Mesendoderm (in vitro differentiated cells): Measurements from ENCODE around the gene NR4A1.

ENCODE experiments used
- DNase-seq: peaks from one replicate; pipeline ENCODE4 v3.0.0; 2013
- H2AK5ac ChIP-seq: 2 replicates; pipeline ENCODE4 v1.6.1; 2013; ENCODE audit warnings: low read length, inconsistent platforms
- H2BK120ac ChIP-seq: 2 replicates; pipeline ENCODE4 v1.6.1; 2013; ENCODE audit warnings: low read depth, mild to moderate bottlenecking, low read length, moderate library complexity, mixed read lengths
- H2BK15ac ChIP-seq: replicated peaks from 2 replicates; pipeline ENCODE4 v1.6.1; 2013; ENCODE audit warnings: low read depth, mild to moderate bottlenecking, moderate library complexity
- H2BK5ac ChIP-seq: 2 replicates; pipeline ENCODE4 v1.6.1; 2013; ENCODE audit warnings: low read length, inconsistent platforms
- H3K18ac ChIP-seq: 2 replicates; pipeline ENCODE4 v1.6.1; 2013; ENCODE audit warnings: mild to moderate bottlenecking, low read length, mixed read lengths
- H3K23ac ChIP-seq: one replicate; pipeline ENCODE4 v1.6.1; 2013; ENCODE audit warnings: low read length
- H3K27ac ChIP-seq: 2 replicates; pipeline ENCODE4 v1.5.1; 2013; ENCODE audit warnings: low read depth, mild to moderate bottlenecking, inconsistent platforms, low read length, moderate library complexity
- H3K27me3 ChIP-seq: 2 replicates; pipeline ENCODE4 v1.6.1; 2013; ENCODE audit warnings: low read length, control low read depth, mild to moderate bottlenecking, inconsistent platforms; ENCODE audit not compliant: insufficient read depth, poor library complexity
- H3K36me3 ChIP-seq: 2 replicates; pipeline ENCODE4 v1.6.1; 2013; ENCODE audit warnings: low read length, inconsistent platforms; ENCODE audit not compliant: control insufficient read depth, insufficient read depth
- H3K4ac ChIP-seq: one replicate; pipeline ENCODE4 v1.6.1; 2013; ENCODE audit warnings: low read depth, mild to moderate bottlenecking, low read length, moderate library complexity
- H3K4me1 ChIP-seq: 2 replicates; pipeline ENCODE4 v1.6.1; 2013; ENCODE audit warnings: low read depth, low read length, inconsistent platforms; ENCODE audit not compliant: control insufficient read depth
- H3K4me2 ChIP-seq: 2 replicates; pipeline ENCODE4 v1.6.1; 2013; ENCODE audit warnings: low read length
- H3K4me3 ChIP-seq: 2 replicates; pipeline ENCODE4 v1.5.1; 2013; ENCODE audit warnings: mild to moderate bottlenecking, low read length
- H3K56ac ChIP-seq: one replicate; pipeline ENCODE4 v1.6.1; 2013; ENCODE audit warnings: low read length
- H3K79me1 ChIP-seq: 2 replicates; pipeline ENCODE4 v1.6.1; 2013; ENCODE audit warnings: low read length, inconsistent platforms
- H3K79me2 ChIP-seq: 2 replicates; pipeline ENCODE4 v1.6.1; 2013; ENCODE audit warnings: mild to moderate bottlenecking, low read length; ENCODE audit not compliant: control insufficient read depth, insufficient read depth
- H3K9ac ChIP-seq: 2 replicates; pipeline ENCODE4 v1.6.1; 2013; ENCODE audit warnings: low read length, inconsistent platforms
- H4K5ac ChIP-seq: one replicate; pipeline ENCODE4 v1.6.1; 2013; ENCODE audit warnings: low read length
- H4K8ac ChIP-seq: one replicate; pipeline ENCODE4 v1.6.1; 2013; ENCODE audit warnings: low read depth, mild to moderate bottlenecking, control low read depth, low read length, moderate library complexity
- WGBS: extraction: QIAGEN DNeasy Blood & Tissue Kit; methylation state at CpG from one replicate; pipeline ENCODE4 v1.1.7; 2013; ENCODE audit warnings: low lambda C conversion rate, missing lambda C conversion rate; ENCODE audit not compliant: insufficient coverage; ENCODE audit errors: extremely low coverage; 5-methylcytosine and 5-hydroxymethylcytosine counted together

Gene NR4A1

DNA sequence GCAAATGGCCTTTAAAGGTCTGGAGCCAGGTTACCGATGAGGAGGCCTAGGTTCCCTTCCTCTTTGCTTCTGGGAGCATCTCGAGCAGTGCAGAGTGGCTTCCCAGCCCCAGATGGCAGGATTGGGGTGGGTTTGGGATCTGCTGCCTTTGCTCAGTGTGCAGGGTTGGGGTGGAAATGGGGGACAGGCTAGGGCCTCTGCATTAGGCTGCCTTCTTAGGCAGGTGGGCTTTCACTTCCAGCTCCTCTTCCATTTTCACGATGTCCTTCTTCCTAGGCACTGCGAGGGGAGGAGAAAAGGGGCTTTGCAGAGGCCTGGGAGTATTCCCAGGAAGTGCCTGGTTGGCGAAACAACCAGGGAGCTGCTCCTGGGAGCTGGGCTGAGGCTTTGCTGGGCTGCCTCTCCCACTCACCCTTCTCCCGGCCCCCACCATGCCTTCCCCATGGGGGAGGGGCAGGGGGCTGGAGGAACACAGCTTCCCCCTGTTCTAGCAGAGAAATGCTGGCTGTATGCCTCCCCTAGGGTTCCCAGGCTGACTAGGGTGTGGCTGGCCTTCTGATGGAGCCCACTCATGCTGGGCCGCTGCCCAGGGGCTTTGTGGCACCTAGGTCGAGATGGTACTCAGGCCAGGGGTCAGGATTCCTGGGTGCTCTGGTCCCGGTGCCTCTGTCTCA, 2.4 kb downstream of the NR4A1 start:
- no peak overlapping the region for H3K56ac ChIP-seq

GRCh38 chr12:52054231-52054832, 3.1 kb downstream of the NR4A1 start:
- Histone ChIP-seq H3K27me3 (no peaks in the 10 kb centered on the region), H3K9ac (no peak overlapping the region), H3K4me3 (no peak overlapping the region), H4K8ac (no peak overlapping the region), H3K79me1 (no peaks in the 10 kb centered on the region), H3K4me2 (no peak overlapping the region), H3K18ac (no peak overlapping the region), H3K4ac (no peak overlapping the region), H3K56ac (no peak overlapping the region), H3K23ac (no peak overlapping the region), H3K4me1 (peaks cover 8% of the 10 kb centered on the region), H2BK120ac (no peak overlapping the region), H2BK5ac (no peak overlapping the region), H3K79me2 (no peaks in the 10 kb centered on the region), H2AK5ac (no peak overlapping the region), H3K36me3 (no peaks in the 10 kb centered on the region), H4K5ac (no peak overlapping the region), H3K27ac (no peak overlapping the region), H2BK15ac (no peak overlapping the region)
- no CpG with 5 or more reads among the region's 21 CpGs for WGBS
- DNase-seq, result no peak

More for the DNA sequence above, 2.4 kb downstream of the NR4A1 start:
- no peak overlapping the region for H2BK120ac ChIP-seq
- H3K4me1 ChIP-seq, result peaks cover 8% of the 10 kb centered on the region
- WGBS, result no CpG with 5 or more reads among the region's 9 CpGs
- no peaks in the 10 kb centered on the region for H3K79me2 ChIP-seq
- H3K4me3 ChIP-seq, result no peak overlapping the region
- no peak overlapping the region for H3K27ac ChIP-seq
- no peaks in the 10 kb centered on the region for H3K27me3 ChIP-seq
- no peak overlapping the region for H3K9ac ChIP-seq
- no peak overlapping the region for H2AK5ac ChIP-seq
- H2BK15ac ChIP-seq, result no peak overlapping the region
- H3K23ac ChIP-seq, result no peak overlapping the region
- H3K4me2 ChIP-seq, result no peak overlapping the region
- H3K18ac ChIP-seq, result no peak overlapping the region
- DNase-seq, result no peak
- H3K36me3 ChIP-seq, result no peaks in the 10 kb centered on the region
- no peak overlapping the region for H3K4ac ChIP-seq
- no peak overlapping the region for H2BK5ac ChIP-seq
- H4K8ac ChIP-seq, result no peak overlapping the region
- H3K79me1 ChIP-seq, result no peaks in the 10 kb centered on the region
- no peak overlapping the region for H4K5ac ChIP-seq

GRCh38 chr12:52054833-52055730, 3.8 kb downstream of the NR4A1 start:
- no CpG with 5 or more reads among the region's 21 CpGs for WGBS
- H3K79me2 ChIP-seq, result no peaks in the 10 kb centered on the region
- no peak overlapping the region for H3K4ac ChIP-seq
- H2BK120ac ChIP-seq, result no peak overlapping the region
- no peak overlapping the region for H3K4me3 ChIP-seq
- no peak overlapping the region for H3K4me2 ChIP-seq
- no peak overlapping the region for H3K56ac ChIP-seq
- no peaks in the 10 kb centered on the region for H3K79me1 ChIP-seq
- no peak overlapping the region for H4K8ac ChIP-seq
- no peak overlapping the region for H3K27ac ChIP-seq
- H3K4me1 ChIP-seq, result peaks cover 6% of the 10 kb centered on the region
- H3K23ac ChIP-seq, result no peak overlapping the region
- no peak for DNase-seq
- no peak overlapping the region for H2BK5ac ChIP-seq
- H3K36me3 ChIP-seq, result no peaks in the 10 kb centered on the region
- no peaks in the 10 kb centered on the region for H3K27me3 ChIP-seq
- H3K18ac ChIP-seq, result no peak overlapping the region
- H4K5ac ChIP-seq, result no peak overlapping the region
- H2BK15ac ChIP-seq, result no peak overlapping the region
- H2AK5ac ChIP-seq, result no peak overlapping the region
- H3K9ac ChIP-seq, result no peak overlapping the region

- H3K56ac ChIP-seq, result no peak overlapping the region
- H4K8ac ChIP-seq, result no peak overlapping the region
- no peak overlapping the region for H3K4me3 ChIP-seq
- DNase-seq, result no peak
- no peak overlapping the region for H3K9ac ChIP-seq
- no peak overlapping the region for H3K4me2 ChIP-seq
- no peaks in the 10 kb centered on the region for H3K27me3 ChIP-seq
- no peak overlapping the region for H3K27ac ChIP-seq
- H3K23ac ChIP-seq, result no peak overlapping the region
- H3K36me3 ChIP-seq, result no peaks in the 10 kb centered on the region
- H3K4me1 ChIP-seq, result peaks cover 4% of the 10 kb centered on the region
- no CpG with 5 or more reads among the region's 27 CpGs for WGBS
- H3K4ac ChIP-seq, result no peak overlapping the region
- H2AK5ac ChIP-seq, result no peak overlapping the region
- H3K18ac ChIP-seq, result no peak overlapping the region
- H2BK5ac ChIP-seq, result no peak overlapping the region
- H3K79me2 ChIP-seq, result no peaks in the 10 kb centered on the region
- no peak overlapping the region for H4K5ac ChIP-seq
- no peak overlapping the region for H2BK15ac ChIP-seq
- no peaks in the 10 kb centered on the region for H3K79me1 ChIP-seq
- no peak overlapping the region for H2BK120ac ChIP-seq
These were observed 4.8 kb downstream of the NR4A1 start for GRCh38 chr12:52055731-52056711.

DNA sequence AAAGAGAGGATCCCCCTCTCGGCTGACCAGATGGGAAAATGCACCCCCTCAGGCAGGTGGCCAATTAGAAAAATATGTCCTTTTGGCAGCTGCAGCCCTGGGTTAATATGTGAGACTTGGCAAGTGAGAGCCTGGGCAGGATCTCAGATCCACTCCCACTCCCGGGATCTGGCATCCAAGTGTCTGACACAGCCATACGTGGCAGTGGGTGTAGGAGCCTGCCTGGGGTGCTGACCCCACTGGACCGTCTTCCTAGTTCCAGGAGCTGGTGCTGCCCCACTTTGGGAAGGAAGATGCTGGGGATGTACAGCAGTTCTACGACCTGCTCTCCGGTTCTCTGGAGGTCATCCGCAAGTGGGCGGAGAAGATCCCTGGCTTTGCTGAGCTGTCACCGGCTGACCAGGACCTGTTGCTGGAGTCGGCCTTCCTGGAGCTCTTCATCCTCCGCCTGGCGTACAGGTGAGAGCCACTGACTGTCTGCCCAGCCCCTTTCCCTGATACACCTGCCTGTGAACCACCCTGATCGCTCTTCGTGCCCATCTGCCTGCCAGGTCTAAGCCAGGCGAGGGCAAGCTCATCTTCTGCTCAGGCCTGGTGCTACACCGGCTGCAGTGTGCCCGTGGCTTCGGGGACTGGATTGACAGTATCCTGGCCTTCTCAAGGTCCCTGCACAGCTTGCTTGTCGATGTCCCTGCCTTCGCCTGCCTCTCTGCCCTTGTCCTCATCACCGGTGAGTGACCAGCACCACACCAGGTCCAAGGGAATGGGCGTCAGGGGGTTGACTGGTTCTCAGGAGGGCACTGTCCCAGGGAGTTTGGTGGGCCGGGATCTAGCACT, 5.8 kb downstream of the NR4A1 start:
- Histone ChIP-seq H3K56ac (no peak overlapping the region), H3K4me3 (no peak overlapping the region), H3K79me2 (no peaks in the 10 kb centered on the region), H2AK5ac (no peak overlapping the region), H3K79me1 (no peaks in the 10 kb centered on the region), H3K27ac (no peak overlapping the region), H3K9ac (no peak overlapping the region), H2BK120ac (no peak overlapping the region), H3K4me2 (no peak overlapping the region), H3K18ac (no peak overlapping the region), H4K5ac (no peak overlapping the region), H4K8ac (no peak overlapping the region), H3K36me3 (no peaks in the 10 kb centered on the region), H3K4ac (no peak overlapping the region), H3K4me1 (no peaks in the 10 kb centered on the region), H2BK5ac (no peak overlapping the region), H3K27me3 (no peaks in the 10 kb centered on the region), H3K23ac (no peak overlapping the region), H2BK15ac (no peak overlapping the region)
- no CpG with 5 or more reads among the region's 23 CpGs for WGBS
- no peak for DNase-seq
